NCI-H146 treated with DMSO at 0.1 percent for 48 hours (cell line): ENCODE measurements around the gene EFCAB14.
"Not testable (repeated sequence)": the region's sequence is repeated elsewhere in the genome, so short reads cannot be mapped to it uniquely, and the experiment has no call there.

Source experiments
- DNase-seq: peaks from one replicate; lab custom pipeline; 2025; ENCODE audit not compliant: unreplicated experiment; lab: John Stamatoyannopoulos, UW

EFCAB14 gene

DNA sequence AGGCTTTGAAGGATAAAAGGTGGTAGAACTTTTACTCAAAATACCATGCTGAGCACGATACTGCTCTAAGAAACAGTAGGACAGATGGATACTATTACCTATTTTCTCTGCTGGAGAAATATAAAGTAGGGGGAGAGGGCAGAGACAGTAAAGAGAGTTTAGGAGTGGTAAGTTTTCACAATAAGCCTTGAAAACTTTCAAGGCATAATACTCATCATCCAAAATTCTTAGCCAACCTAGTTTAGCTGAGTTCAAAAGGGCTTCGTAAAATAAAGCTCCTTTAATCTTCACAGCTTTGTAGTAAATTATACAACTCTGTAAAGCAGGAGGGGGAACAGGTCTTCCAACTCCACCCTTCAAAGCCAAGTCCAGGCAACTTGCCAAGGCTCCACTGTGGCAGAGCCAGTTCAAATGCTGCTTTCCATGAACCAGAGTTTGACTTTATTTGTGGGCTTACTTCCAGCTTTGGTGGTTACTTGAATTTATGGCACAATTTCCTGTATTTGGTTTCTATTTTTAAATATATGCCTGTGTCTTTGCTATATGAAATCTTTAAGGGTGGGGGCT, 31.7 kb downstream of the EFCAB14 start:
- no peak for DNase-seq

DNA sequence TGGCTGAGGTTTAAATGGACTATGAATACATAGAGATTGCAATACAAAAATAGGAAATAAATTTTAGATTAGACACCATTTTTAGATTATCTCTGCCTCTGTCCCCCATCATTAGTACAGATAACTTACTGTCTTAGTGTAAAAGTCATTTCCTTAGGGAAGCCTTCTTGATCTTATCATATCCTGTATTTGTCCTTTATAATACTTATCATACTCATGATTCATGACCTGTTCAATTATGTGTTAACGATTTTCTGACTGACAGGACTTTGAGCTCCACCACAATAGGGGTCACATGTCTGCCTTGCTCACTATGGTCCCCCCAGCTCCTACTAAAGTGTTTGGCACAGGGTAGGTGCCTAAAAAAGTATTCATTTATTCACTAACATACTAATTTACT, 32.7 kb downstream of the EFCAB14 start:
- DNase-seq = no peak

GRCh38 chr1:46684670-46685069, 34.2 kb downstream of the EFCAB14 start:
- DNase-seq = no peak

DNA sequence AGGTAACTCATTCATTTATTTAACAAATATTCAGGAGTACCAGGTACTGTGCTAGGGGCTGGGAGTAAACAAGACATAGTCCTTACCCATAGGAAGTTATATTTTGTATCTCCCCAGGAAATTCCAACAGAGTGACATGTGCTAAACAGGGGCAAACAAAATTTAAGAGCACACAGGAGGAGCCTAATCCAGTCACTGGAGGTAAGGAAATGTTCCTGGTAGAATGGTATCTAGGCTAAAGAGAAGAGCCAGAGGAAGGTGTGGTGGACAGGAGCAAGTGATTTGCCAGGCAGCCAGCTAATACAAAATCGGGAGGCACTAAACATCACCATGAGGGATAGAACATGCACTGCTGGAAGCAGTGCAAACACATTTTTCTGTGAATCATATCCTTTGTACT, 36.9 kb downstream of the EFCAB14 start:
- DNase-seq = no peak

DNA sequence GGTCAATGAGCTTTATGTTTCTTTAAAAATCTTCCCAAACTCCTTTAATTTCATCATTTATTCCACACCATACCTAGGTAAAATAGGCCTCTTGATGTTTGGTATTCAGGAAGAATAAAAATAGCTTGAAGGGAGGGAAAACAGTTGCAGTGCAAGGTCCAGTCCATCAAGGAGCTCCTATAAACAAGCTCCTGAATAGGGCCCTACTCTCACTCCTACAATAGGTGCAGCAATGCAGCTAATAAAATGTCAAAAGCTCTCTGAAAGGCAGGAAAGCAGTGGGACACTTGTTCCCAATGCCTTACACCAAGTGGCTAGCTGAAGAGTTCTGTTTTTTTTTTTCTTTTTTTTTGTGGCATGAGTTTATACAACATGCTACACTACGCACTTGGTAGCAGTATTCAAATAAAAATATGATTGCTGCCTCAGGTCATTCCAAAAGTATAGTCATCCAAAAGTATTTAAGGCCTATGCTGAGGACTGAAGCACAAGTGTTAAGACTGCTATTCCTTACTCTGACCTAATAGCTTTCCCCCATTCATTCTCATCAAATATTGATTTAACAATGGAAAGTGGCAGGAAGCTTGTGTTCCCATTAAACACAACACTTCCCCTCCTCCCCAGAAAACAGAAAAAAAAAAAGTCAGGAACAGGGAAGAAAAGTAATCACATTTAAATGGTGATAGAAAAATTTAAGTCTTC, 37.4 kb downstream of the EFCAB14 start:
- no peak for DNase-seq

GRCh38 chr1:46679789-46680573, 38.9 kb downstream of the EFCAB14 start:
- no peak for DNase-seq

DNA sequence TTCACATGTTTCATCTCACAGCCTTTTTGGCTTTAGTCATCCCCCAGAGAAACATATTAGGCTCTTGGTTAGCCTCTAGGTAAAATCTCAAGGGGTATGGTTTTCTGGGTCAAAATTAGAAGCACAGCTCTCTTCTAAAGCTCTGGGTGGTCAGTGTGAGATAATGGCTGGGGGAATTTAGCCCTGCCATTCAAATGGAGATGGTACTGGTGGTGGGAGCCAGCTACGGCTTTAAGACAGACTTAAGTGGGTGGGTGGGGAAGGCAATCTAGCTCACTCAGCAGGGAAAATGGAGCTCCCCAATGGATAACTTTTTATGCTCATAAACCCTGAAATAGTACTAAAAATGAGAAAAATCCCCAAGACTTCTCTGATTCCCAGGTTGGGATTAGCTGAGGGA, 41.6 kb downstream of the EFCAB14 start:
- DNase-seq = no peak

- DNase-seq = no peak
Observed at GRCh38 chr1:46676531-46676930, 42.4 kb downstream of the EFCAB14 start.

DNA sequence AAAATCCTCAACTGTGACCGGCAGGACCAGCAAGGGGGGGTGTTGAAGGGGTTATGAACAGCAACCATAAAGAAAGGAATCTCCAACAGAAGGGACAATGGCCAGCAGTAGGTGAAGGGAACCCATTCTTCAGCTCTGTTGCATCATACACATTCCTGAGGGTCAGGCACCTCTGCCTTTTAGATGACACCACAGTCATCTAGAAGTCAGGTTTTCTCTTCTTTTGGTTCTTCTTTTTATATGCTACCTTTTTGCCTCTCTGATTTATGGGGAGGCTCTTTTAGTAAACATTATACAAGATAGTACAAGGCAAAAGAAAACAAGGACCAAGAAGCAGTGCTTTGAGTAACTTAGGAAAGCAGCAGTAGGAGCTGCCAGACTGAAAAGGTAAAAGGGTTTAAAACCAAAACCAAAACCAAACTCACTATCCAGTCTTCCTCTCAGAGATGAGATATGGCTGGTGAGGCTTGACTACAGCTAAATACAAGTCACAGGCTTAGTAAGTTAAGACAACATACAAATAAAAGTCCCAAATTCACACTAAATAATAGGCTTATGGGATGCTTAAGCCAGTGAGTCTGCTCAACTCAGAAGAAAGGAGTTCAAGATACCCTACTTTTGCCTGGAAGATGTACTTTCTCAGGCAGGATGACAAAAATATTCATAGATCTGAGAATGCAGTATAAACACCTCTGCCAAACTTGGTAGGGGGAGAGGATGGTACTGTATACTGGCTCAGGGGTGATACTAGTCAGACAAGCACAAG, 43.2 kb downstream of the EFCAB14 start:
- no peak for DNase-seq

DNA sequence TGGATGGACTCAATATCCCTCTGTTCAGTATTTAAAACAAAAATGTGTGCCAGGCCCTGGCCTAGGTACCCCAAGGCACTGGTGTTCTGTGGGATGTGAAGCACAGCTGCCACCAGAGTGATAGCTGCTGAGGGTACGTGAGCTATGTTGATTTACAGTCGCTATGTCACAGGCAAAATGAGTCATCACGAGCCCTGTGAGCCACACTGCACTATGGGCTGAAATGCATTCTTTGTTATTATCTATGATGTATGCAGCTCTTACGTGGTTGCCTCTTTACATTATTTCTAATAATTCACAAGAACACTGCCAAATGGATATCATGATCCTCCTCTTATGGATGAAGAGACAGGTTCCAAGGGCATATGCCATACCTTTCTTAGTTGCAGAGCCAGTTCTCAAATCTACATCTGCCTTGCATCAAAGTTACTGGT, 45.1 kb downstream of the EFCAB14 start:
- DNase-seq = no peak

DNA sequence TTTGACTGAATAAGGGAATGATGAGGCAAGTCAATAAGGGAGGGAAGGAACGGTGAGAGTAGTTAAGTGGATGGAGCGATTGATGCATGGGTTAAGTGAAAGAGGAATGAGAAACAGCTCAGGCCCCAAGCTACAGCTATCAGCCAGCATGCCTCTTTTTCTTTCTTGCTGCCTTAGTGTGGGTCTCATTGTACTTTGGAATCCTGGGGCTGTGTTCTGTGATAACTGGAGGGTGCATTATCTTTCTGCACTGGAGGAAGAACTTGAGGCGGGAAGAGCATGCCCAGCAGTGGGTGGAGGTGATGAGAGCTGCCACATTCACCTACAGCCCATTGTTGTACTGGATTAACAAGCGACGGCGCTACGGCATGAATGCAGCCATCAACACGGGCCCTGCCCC, 46.2 kb downstream of the EFCAB14 start:
- DNase-seq = no peak

DNA sequence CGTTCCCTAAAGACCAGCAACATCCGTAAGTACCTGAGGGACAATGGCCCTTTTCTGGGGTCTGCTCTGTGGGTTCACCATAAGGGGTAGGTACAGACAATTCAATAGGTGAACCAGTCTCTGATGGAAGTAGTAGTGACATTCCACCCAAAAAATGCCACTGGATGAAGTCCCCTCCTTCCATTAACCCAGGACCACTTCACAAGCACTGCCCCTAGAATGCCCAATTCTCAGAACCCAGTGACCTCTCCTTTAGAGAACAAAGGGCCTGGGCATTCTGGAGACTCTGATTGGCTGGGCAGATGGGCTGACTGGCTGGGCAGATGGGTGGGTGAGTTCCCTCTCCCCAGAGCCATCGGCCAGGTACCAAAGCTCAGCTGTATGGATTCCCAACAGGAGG, 47.4 kb downstream of the EFCAB14 start, which contains the start of gene TEX38:
Gene TEX38, plus strand, starts transcription at position 301 of the 400 bp plus-strand sequence. Its CDS starts 81 bp downstream, at position 382.
- no peak for DNase-seq

GRCh38 chr1:46670134-46670533, 48.8 kb downstream of the EFCAB14 start:
- DNase-seq = no peak

- DNase-seq = peak; percentile 44
Observed at GRCh38 chr1:46667782-46668760, 50.8 kb downstream of the EFCAB14 start, which contains the start of gene ATPAF1. ATPAF1 (minus strand) TSS chr1:46668364; CDS start chr1:46668322, 42 bp downstream.

DNA sequence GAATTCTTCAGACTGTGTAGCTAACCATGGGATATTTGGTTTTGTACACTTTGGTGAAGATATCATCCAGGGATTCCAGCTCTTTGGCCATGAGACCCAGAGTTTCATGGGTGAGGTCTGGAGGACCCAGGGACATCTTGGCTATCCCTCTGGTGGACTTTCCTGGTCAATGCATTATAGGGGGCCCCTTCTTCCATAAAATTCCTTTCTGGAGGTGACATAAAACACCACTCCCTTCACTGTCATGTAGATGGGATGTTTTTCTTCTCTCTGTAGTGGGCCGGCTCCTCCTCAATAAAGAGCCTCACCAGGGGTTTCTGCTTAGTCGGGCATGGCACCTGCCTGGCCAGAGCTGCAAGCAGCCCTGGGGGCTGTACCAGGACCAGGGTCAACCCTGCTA, 52.9 kb downstream of the EFCAB14 start:
- no peak for DNase-seq

- DNase-seq = not testable (repeated sequence)
Observed at GRCh38 chr1:46662919-46663318, 56.0 kb downstream of the EFCAB14 start.

GRCh38 chr1:46660116-46660515, 58.8 kb downstream of the EFCAB14 start:
- DNase-seq = not testable (repeated sequence)

DNA sequence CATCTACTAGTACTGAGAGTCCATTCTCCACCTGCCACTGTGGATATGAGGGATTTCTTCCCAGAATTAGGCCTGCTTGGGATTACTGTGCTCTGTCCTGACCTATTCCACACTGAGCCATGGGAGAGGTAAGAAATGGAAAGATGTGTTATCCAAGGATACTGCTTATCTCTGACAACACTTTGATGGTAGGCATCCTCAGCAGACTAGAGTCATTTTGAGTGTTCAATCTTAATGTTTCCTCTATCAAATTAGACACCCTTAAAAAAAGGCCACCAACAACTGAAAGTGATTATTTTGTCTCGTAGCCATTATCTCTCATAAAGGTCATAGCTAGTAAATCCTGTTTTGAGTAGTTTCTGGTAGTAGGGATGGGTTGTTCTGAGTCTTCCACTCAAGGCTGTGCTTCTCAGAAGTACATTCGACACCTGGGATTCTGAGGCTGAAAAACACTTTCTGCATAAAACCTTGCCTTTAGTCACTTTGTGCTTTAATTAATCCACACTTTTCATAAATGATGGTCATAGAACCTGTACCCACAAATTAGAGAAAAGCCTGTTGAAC, 59.5 kb downstream of the EFCAB14 start:
- DNase-seq = no peak

DNA sequence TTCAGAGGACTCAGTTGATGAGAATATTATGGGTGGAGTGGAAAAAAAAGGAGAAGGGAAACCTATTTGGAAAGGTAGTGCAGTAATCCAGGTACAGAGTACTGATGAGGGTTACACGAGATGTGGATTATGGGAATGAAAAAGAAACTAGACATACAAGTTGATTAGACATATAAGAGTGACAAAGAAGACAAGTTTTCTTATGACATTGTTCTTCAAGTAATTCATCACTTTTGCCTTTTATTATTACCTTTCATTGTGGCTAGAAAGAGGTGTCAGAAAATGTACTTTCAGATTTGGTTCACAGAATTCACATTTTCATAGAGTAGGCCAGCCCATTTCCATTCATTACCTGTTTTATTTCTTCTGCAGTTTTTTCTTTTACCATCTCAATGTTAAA, 61.1 kb downstream of the EFCAB14 start:
- no peak for DNase-seq

DNA sequence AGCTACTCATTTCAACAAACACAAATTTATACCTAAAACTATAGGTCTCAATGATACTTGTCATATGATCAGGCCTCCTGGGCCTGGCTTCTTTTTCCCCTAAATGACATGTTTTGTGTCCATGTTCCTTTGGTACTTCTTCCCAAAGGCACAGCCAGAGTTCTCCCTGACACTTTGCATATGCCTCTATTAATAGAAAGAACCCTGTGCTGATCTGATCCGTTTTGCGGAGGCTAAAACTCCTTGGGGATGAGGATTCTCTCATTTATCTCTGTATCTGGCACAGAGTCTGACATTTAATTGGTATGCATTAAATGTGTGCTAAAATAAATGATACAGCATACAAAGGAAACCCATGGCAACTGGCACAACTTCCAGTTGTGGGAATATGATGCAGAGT, 62.3 kb downstream of the EFCAB14 start:
- no peak for DNase-seq
